Pancreas (tissue), 10 donors: Measurements from ENCODE around the gene TNFRSF1B. TPM values are rescaled to one million over a fixed set of nuclear protein-coding genes. Genes with fewer than 3 reads are reported as not detected.

Source experiments
- ATAC-seq, 4 donors: fragments of 200-7000 bp; cut with Tn5 transposase; one replicate each; pipeline versions ENCODE4 v1.8.0 to v1.9.1; 2020; ENCODE audit warnings: mild to moderate bottlenecking in 4 of 4, moderate library complexity in 4 of 4
- DNase-seq, 6 donors: peaks; one replicate each; pipeline ENCODE4 v3.0.0-alpha.2; 2020
- FAIRE-seq: peaks from 2 replicates; lab custom pipeline; 2012; peaks lifted over from hg19 to GRCh38; lab: Jason Lieb, UNC
- H3K27ac ChIP-seq, 4 donors: fragments of 200-600 bp; sonication (generic); 1 replicate in 3 of 4; 2 replicates in 1 of 4; pipeline versions ENCODE4 v1.5.0 to v1.8.0; 2020
- H3K27me3 ChIP-seq, 4 donors: fragments of 200-600 bp; one replicate each; pipeline ENCODE4 v1.8.0; 2021
- H3K36me3 ChIP-seq, 3 donors: fragments of 200-600 bp; sonication (generic) in 1 of 3; one replicate each; pipeline versions ENCODE4 v1.5.0 to v1.8.0; 2020 to 2021
- H3K4me1 ChIP-seq, 3 donors: fragments of 200-600 bp; one replicate each; pipeline ENCODE4 v1.8.0; 2021
- H3K4me3 ChIP-seq, 4 donors: fragments of 200-600 bp; sonication (generic) in 2 of 4; one replicate each; pipeline versions ENCODE4 v1.5.0 to v1.8.0; 2020 to 2021
- H3K9me3 ChIP-seq, 4 donors: fragments of 200-600 bp; one replicate each; pipeline ENCODE4 v1.8.0; 2021
- CTCF ChIP-seq, 4 donors: fragments of 200-600 bp; sonication (generic) in 3 of 4; IDR thresholded peaks; one replicate each; pipeline versions ENCODE4 v1.5.0 to v1.8.0; 2021; ENCODE audit warnings: antibody characterized with exemption in 4 of 4
- WGBS, 2 donors: extraction: QIAGEN DNeasy Blood & Tissue Kit; methylation state at CpG; one replicate each; pipeline ENCODE4 v1.1.7; 2013; 5-methylcytosine and 5-hydroxymethylcytosine counted together
- intact Hi-C, 3 donors: fragments of 100-400 bp; cut with DNase I; formaldehyde crosslinking; loops; one replicate each; pipeline versions ENCODE4 v1.11.1 to v1.14.2; 2022
- polyA plus RNA-seq, 2 donors: library from polyadenylated mRNA; stranded (reverse); fragments of 200-250 nt; gene quantifications; one replicate each; pipeline ENCODE4 v1.2.3, GENCODE V29; 2013
- total RNA-seq, 6 donors: library from RNA; stranded (reverse); fragmentation: NEBNext Ultra II Directional in 4 of 6; extraction: Animal tissue kit (Norgen Biotek cat#: 25700) in 4 of 6; gene quantifications; one replicate each; pipeline versions ENCODE4 v1.2.1 to v1.2.4, GENCODE V29; 2021 to 2023
- donor health status: healthy with polysubstance abuse.
- donor health status: DM: no; HTN: no; CAD: no; lungs with moderate emphysema.
- donor health status: DM: no; HTN: no; CAD: no.
- donor health status: control.
- donor health status: control.
- donor health status: Bipolar disorder and iron deficiency.
- donor health status: DM: yes; HTN: yes; CAD: no.
- donor health status: DM: no; HTN: no; CAD: no.
- donor health status: DM: no; HTN: no; CAD: no.
- donor health status: DM: yes; HTN: yes; CAD: no.

TNFRSF1B gene
- total and polyA plus RNA-seq, 8 donors: 2.1 to 20.2 (median 4.4) TPM

DNA sequence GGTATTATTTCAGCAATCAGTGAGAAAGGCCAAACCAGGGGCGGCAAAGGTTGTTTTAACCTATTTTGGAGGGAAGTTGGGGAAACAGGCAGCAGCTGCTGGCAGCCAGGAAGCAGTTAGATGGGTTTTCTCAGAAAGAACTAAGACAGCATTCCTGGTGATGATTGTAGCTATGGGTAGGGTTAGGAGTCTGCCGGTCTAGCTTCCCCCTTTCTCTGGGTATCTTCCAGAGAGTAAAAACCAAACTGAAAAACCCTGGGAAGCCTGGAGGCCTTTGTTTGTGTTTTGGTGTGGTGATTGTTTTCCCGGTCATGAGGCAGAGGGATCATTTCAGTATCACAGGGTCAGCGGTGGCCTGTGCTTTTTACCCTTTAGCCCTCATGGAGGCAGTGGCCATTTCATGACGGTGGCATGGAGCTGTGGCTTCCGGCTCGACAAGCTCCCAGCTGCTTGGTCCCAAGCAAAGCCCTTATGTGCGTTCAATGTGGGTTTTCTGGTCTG, 19.5 kb upstream of the TNFRSF1B start:
- no peak for FAIRE-seq

DNA sequence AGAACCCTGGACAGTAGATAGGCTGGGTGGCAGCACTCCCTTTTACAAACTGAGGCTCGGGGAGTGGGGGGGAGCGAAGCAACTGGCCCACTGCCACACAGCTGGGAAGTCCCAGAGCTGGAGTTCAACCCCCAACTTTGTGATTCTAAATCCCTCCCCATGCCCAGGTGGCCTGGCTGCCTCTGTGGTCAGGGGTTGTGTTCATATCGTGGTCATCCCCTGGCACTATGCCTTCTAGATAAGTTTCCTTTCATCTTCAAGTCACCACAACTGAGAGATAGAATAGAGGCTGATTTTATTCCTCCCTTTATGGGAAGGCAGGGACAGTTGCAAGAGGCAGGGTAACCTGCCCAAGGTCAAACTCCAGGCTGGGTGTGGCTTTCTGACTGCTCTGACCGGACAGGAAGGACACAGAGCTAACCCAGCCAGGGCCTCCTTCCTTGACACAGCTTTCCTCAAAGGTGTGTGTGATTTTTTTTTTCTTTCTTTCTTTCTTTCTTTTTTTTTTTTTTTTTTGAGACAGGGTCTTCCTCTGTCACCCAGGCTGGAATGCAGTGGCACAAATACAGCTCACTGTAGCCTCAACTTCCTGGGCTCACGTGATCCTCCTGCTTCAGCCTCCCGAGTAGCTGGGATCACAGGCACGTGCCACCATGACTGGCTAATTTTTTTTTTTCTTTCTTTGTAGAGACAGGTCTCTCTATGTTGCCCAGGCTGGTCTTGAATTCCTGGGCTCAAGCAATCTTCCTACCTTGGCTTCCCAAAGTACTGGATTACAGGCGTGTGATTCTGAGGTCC, 18.4 kb upstream of the TNFRSF1B start:
- Histone ChIP-seq H3K36me3 (no peaks in the 10 kb centered on the region), H3K27ac (peak overlapping the region in 2 of 4 donors; percentile 2 to 33), H3K4me1 (no peaks in the 10 kb centered on the region), H3K9me3 (no peaks in the 10 kb centered on the region), H3K4me3 (no peak overlapping the region), H3K27me3 (no peaks in the 10 kb centered on the region)
- DNase-seq: no peak
- WGBS, 2 donors: 75 to 76% methylated on average over 8 of the region's 8 CpGs
- intact Hi-C loops: no loop called here
- peak in 2 of 4 donors; percentile 17 to 52 for ATAC-seq
- no peak for FAIRE-seq
- no peak for TF ChIP-seq CTCF (IDR thresholded peaks at IDR 0.05)

More for the DNA sequence above, 19.5 kb upstream of the TNFRSF1B start:
- Histone ChIP-seq H3K9me3 (no peaks in the 10 kb centered on the region), H3K4me3 (no peak overlapping the region), H3K27me3 (no peaks in the 10 kb centered on the region), H3K36me3 (no peaks in the 10 kb centered on the region), H3K4me1 (no peaks in the 10 kb centered on the region), H3K27ac (peak overlapping the region in 1 of 4 donors; percentile 33)
- TF ChIP-seq CTCF (IDR thresholded peaks at IDR 0.05): no peak
- WGBS, 2 donors: 85 to 88% methylated on average over 8 of the region's 8 CpGs
- DNase-seq: no peak
- no peak for ATAC-seq
- intact Hi-C loops: no loop called here

GRCh38 chr1:12148958-12149790, 17.6 kb upstream of the TNFRSF1B start:
- no peak for ATAC-seq
- Histone ChIP-seq H3K4me1 (no peaks in the 10 kb centered on the region), H3K36me3 (no peaks in the 10 kb centered on the region), H3K27ac (peak overlapping the region in 1 of 4 donors; percentile 51), H3K27me3 (no peaks in the 10 kb centered on the region), H3K4me3 (no peak overlapping the region), H3K9me3 (no peaks in the 10 kb centered on the region)
- no peak for FAIRE-seq
- TF ChIP-seq CTCF (IDR thresholded peaks at IDR 0.05): no peak
- DNase-seq: no peak
- WGBS, 2 donors: 77 to 81% methylated on average over 5 of the region's 5 CpGs
- intact Hi-C loops: no loop called here

- ATAC-seq (no peak), FAIRE-seq (no peak), DNase-seq (no peak)
- no peaks in the 10 kb centered on the region for H3K9me3 ChIP-seq
- H3K4me3 ChIP-seq: no peak overlapping the region
- intact Hi-C loops: no loop called here
- no peak for TF ChIP-seq CTCF (IDR thresholded peaks at IDR 0.05)
- no peaks in the 10 kb centered on the region for H3K27me3 ChIP-seq
- H3K36me3 ChIP-seq: no peaks in the 10 kb centered on the region
- no peaks in the 10 kb centered on the region for H3K4me1 ChIP-seq
- 75 to 84% methylated on average over 6 of the region's 6 CpGs for WGBS, 2 donors
- peak overlapping the region in 2 of 4 donors; percentile 10 to 51 for H3K27ac ChIP-seq
Observed at GRCh38 chr1:12149791-12150175, 17.0 kb upstream of the TNFRSF1B start.
